Activated T-helper 17 cell treated with anti-CD3 and anti-CD28 coated beads, Interleukin-2, amount 50 U/mL, for 72 hours (primary cell): ENCODE data around the gene DOCK3. TPM values are rescaled to one million over a fixed set of nuclear protein-coding genes. Genes with fewer than 3 reads are reported as not detected.
"Not testable (repeated sequence)": the region's sequence is repeated elsewhere in the genome, so short reads cannot be mapped to it uniquely, and the experiment has no call there.

Source experiments
- ATAC-seq: fragments of 150-1000 bp; cut with Tn5 transposase; replicated peaks from 2 replicates; pipeline ENCODE4 v1.10.0; 2021; ENCODE audit warnings: mild to moderate bottlenecking, moderate library complexity
- H3K27ac Mint-ChIP-seq: one replicate; pipeline ENCODE4 v1.8.0; 2022; ENCODE audit warnings: mixed read lengths
- H3K27me3 Mint-ChIP-seq: one replicate; pipeline ENCODE4 v1.8.0; 2022; ENCODE audit warnings: mixed read lengths
- H3K36me3 Mint-ChIP-seq: one replicate; pipeline ENCODE4 v1.8.0; 2022; ENCODE audit warnings: low read depth, mild to moderate bottlenecking, mixed read lengths
- H3K4me1 Mint-ChIP-seq: one replicate; pipeline ENCODE4 v1.8.0; 2022; ENCODE audit warnings: mixed read lengths
- H3K4me3 Mint-ChIP-seq: one replicate; pipeline ENCODE4 v1.8.0; 2022; ENCODE audit warnings: mild to moderate bottlenecking, mixed read lengths
- H3K9me3 Mint-ChIP-seq: one replicate; pipeline ENCODE4 v1.8.0; 2022; ENCODE audit warnings: mixed read lengths
- total RNA-seq, 2 donors: library from RNA; stranded (reverse); gene quantifications; one replicate each; pipeline ENCODE4 v1.2.3, GENCODE V29; 2022

Gene DOCK3
- total RNA-seq, 2 donors from 2014 or later: 3.8 to 7.8 TPM

DNA sequence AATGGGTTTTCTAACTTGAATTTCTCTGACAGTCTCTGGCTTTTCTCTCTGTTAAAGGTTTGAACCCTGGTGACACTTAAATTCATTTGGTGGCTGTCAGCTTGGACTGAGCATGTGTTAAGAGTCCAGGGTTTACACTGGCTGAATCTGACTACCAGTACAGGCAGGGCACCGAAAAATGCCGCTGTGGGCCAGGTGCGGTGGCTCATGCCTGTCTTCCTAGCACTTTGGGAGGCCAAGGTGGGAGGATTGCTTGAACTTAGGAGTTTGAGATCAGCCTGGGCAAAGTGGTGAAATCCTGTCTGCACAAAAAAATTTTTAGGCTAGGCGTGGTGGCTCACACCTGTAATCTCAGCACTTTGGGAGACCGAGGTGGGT is 712.1 kb downstream of the DOCK3 start:
- Mint-ChIP-seq H3K27ac (peak overlapping the region; percentile 99), H3K4me3 (peak overlapping the region; percentile 93), H3K9me3 (no peaks in the 10 kb centered on the region), H3K27me3 (no peaks in the 10 kb centered on the region), H3K4me1 (peaks cover 18% of the 10 kb centered on the region), H3K36me3 (peaks cover 66% of the 10 kb centered on the region)
- ATAC-seq: no peak

GRCh38 chr3:51387281-51387680 is 712.6 kb downstream of the DOCK3 start:
- Mint-ChIP-seq H3K4me3 (peak overlapping the region; percentile 93), H3K27ac (peak overlapping the region; percentile 18), H3K36me3 (peaks cover 67% of the 10 kb centered on the region), H3K4me1 (peaks cover 18% of the 10 kb centered on the region)
- not testable (repeated sequence) for H3K27me3 Mint-ChIP-seq, H3K9me3 Mint-ChIP-seq, ATAC-seq

DNA sequence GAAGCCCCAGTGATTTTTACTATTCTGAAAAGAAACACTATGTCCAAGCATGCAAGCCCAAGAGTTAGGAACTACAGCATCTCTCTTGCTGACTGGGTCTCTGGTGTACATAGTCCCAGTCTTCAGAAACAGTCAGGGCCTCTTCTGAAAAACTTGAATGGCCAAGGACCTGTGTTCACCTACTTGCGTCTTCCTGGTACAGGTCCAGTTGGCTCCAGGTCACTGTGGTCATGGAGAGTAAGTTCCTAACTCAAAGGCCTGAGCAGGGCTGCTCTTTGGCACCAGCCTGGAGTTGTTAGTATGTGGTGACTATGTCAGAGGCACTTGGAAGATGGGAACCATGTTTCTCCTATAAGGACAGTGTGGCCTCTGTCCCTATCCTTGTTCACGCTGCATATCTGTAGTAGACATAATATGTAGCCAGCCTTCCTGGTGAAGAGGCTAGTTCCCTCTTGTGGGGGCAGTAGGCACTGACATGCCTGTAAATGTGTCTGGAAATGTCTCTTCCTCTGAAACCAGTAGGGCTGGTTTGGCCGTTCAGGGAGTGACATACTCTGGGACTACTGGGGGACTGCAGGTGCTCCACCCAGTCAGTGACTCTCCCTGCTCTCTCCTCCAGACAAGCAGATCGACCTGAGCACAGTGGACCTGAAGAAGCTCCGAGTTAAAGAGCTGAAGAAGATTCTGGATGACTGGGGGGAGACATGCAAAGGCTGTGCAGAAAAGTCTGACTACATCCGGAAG is 713.7 kb downstream of the DOCK3 start:
- H3K27ac Mint-ChIP-seq: peak overlapping the region; percentile 28
- H3K4me1 Mint-ChIP-seq: peaks cover 18% of the 10 kb centered on the region

DNA sequence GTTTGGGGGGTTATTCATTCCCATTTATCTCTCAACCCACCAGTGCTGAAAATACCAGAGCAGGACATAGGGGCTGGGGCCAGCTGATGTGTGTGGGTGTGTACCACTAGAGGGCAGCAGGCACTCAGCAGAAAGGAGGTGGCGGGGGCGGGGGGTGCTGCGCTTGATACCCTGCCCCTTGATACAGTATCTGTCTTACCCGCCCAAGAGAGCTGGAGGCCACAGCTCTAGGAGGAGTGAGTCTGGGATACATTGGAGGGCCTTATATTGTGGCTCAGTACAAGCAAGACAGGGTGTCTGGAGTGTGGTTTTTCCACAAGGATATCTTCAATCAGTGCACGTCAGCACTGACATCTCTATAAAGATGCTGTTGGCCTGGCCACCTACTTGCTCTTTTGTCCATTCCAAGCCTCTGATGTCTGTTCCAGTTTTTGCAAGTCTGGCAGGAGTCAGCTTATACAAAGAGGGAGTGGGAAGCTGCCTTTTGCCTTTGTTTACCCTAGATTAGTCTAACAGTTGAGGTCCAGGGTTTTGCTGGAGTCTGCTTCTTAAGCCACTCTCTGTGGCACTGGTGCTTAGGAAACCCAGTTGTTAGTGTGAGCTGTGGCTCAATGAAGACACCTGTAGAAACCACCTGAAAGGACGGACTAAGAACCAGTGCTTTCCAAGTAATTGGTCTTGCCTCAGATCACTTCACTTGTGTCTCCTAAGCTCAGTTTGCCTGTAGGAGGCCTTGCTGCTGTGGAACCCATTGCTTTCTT is 714.9 kb downstream of the DOCK3 start:
- no peak for ATAC-seq
- Mint-ChIP-seq H3K9me3 (no peaks in the 10 kb centered on the region), H3K4me1 (peaks cover 23% of the 10 kb centered on the region), H3K36me3 (peaks cover 76% of the 10 kb centered on the region), H3K4me3 (peak overlapping the region; percentile 38), H3K27ac (no peak overlapping the region), H3K27me3 (no peaks in the 10 kb centered on the region)

More for the DNA sequence above, 713.7 kb downstream of the DOCK3 start:
- ATAC-seq: no peak
- no peaks in the 10 kb centered on the region for H3K27me3 Mint-ChIP-seq
- H3K4me3 Mint-ChIP-seq: peak overlapping the region; percentile 93
- H3K36me3 Mint-ChIP-seq: peaks cover 76% of the 10 kb centered on the region
- no peaks in the 10 kb centered on the region for H3K9me3 Mint-ChIP-seq

DNA sequence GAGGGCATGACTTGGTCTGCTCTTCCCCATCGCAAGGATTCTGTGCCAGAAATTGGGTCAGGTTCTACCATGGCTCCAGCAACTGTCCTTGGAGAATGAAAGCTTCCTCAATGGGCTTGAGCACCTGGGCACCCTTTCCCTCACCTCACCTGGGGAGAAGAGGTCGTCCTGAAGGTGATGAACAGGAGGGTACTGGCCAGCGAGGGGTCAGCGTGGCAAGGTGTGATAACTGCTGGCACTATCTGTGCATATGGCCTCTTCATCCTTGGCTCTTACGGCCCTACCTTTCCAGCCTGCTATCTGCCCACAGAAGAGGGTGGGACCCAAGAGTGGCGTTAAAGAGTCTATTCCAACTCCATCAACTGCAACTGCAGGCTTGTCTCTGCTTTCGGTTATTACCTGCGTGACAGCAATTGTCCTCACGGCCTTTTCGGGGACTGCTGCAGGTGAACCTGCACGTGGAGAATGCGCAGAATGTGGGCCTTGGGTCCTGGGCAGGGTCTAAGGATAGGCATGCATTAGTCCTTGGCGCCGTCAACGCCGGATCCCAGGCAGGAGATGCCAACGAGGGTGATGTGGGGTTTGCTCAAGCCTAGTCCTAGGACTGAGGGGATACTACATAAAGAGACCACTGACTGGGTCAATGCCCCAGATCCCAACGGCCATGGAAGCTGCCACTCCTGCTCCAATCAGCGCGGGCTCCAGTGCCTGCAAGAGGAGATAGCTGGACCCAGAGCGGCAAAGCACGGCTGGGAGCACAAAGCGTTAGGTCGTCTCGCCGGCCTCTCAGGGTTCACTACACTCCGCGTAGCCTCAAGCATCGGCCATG is 715.7 kb downstream of the DOCK3 start:
- H3K4me1 Mint-ChIP-seq: peaks cover 31% of the 10 kb centered on the region
- H3K9me3 Mint-ChIP-seq: no peaks in the 10 kb centered on the region
- no peaks in the 10 kb centered on the region for H3K27me3 Mint-ChIP-seq
- ATAC-seq: peak; percentile 3
- H3K36me3 Mint-ChIP-seq: peaks cover 76% of the 10 kb centered on the region
- no peak overlapping the region for H3K27ac Mint-ChIP-seq
- peak overlapping the region; percentile 67 for H3K4me3 Mint-ChIP-seq

GRCh38 chr3:51391075-51391565 is 716.4 kb downstream of the DOCK3 start, which contains the start of gene RBM15B:
Gene RBM15B (plus strand): TSS chr3:51391285. CDS start chr3:51391400, 115 bp downstream.
- ATAC-seq: peak; percentile 97
- Mint-ChIP-seq H3K9me3 (no peaks in the 10 kb centered on the region), H3K36me3 (peaks cover 75% of the 10 kb centered on the region), H3K4me1 (peaks cover 32% of the 10 kb centered on the region), H3K27me3 (no peaks in the 10 kb centered on the region), H3K27ac (peak within 1 kb of the TSS; percentile 48), H3K4me3 (peak within 1 kb of the TSS; percentile 67)

DNA sequence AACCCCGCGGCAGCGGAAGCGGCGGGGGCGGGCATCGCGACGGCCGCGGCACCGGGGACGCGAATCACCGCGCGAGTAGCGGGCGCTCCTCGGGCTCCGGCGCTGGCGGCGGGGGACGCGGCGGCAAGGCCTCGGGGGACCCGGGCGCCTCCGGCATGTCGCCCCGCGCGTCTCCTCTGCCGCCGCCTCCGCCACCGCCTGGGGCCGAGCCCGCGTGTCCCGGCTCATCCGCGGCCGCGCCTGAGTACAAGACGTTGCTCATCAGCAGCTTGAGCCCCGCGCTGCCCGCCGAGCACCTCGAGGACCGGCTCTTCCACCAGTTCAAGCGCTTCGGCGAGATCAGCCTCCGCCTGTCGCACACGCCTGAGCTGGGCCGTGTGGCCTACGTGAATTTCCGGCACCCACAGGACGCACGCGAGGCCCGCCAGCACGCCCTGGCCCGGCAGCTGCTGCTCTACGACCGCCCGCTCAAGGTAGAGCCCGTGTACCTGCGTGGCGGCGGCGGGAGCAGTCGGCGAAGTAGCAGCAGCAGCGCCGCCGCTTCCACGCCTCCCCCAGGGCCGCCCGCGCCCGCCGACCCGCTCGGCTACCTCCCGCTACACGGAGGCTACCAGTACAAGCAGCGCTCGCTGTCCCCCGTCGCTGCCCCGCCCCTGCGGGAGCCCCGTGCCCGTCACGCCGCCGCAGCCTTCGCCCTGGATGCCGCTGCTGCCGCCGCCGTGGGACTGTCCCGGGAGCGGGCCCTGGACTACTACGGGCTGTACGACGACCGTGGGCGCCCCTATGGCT is 717.0 kb downstream of the DOCK3 start:
- Mint-ChIP-seq H3K4me1 (peaks cover 33% of the 10 kb centered on the region), H3K27ac (peak overlapping the region; percentile 48), H3K27me3 (no peaks in the 10 kb centered on the region), H3K9me3 (no peaks in the 10 kb centered on the region), H3K36me3 (peaks cover 75% of the 10 kb centered on the region), H3K4me3 (peak overlapping the region; percentile 65)
- ATAC-seq: peak; percentile 7

GRCh38 chr3:51392355-51393133 is 717.8 kb downstream of the DOCK3 start:
- Mint-ChIP-seq H3K9me3 (no peaks in the 10 kb centered on the region), H3K36me3 (peaks cover 75% of the 10 kb centered on the region), H3K4me1 (peaks cover 31% of the 10 kb centered on the region), H3K27ac (peak overlapping the region; percentile 74), H3K4me3 (peak overlapping the region; percentile 65), H3K27me3 (no peaks in the 10 kb centered on the region)
- no peak for ATAC-seq

DNA sequence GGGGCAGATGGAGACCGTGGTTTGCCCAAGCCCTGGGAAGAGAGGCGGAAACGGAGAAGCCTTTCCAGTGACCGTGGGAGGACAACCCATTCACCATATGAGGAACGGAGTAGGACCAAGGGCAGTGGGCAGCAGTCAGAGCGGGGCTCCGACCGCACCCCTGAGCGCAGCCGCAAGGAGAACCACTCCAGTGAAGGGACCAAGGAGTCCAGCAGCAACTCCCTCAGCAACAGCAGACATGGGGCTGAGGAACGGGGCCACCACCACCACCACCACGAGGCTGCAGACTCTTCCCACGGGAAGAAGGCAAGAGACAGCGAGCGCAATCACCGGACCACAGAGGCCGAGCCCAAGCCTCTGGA is 718.4 kb downstream of the DOCK3 start:
- H3K27me3 Mint-ChIP-seq: no peaks in the 10 kb centered on the region
- peaks cover 75% of the 10 kb centered on the region for H3K36me3 Mint-ChIP-seq
- H3K4me1 Mint-ChIP-seq: peaks cover 26% of the 10 kb centered on the region
- no peaks in the 10 kb centered on the region for H3K9me3 Mint-ChIP-seq
- H3K27ac Mint-ChIP-seq: peak overlapping the region; percentile 74
- peak overlapping the region; percentile 65 for H3K4me3 Mint-ChIP-seq
- no peak for ATAC-seq

DNA sequence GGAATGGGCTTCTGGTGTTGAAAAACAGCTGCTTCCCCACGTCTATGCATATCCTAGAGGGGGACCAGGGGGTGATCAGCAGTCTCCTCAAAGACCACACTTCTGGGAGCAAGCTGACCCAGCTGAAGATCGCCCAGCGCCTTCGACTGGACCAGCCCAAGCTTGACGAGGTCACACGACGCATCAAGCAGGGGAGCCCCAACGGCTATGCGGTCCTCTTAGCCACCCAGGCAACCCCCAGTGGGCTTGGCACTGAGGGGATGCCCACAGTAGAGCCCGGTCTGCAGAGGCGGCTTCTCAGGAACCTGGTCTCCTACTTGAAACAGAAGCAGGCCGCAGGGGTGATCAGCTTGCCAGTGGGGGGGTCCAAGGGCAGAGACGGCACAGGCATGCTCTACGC is 718.8 kb downstream of the DOCK3 start:
- peaks cover 75% of the 10 kb centered on the region for H3K36me3 Mint-ChIP-seq
- ATAC-seq: no peak
- H3K9me3 Mint-ChIP-seq: no peaks in the 10 kb centered on the region
- peak overlapping the region; percentile 65 for H3K4me3 Mint-ChIP-seq
- H3K27ac Mint-ChIP-seq: peak overlapping the region; percentile 74
- H3K4me1 Mint-ChIP-seq: peaks cover 26% of the 10 kb centered on the region
- no peaks in the 10 kb centered on the region for H3K27me3 Mint-ChIP-seq

DNA sequence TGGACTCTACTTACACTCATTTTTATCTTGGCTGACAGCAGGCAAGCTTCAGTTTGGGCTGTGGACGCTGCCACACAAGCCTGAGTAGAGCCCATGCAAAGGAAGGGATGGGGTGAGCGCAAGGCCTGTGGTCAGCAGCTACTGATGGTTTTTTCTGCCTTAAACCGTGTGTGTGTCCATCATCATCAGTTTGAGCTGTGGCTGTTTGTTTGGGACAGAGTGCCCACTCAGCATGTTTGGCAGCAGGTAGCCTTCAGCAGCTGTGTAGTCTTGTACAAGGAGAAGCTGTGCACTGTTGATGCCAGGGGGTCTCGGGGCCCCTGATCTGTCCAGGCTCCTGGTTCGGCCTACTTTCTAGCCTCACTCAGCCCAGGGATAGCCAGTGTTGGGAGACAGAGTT is 719.8 kb downstream of the DOCK3 start:
- Mint-ChIP-seq H3K36me3 (peaks cover 75% of the 10 kb centered on the region), H3K9me3 (no peaks in the 10 kb centered on the region), H3K4me1 (peaks cover 21% of the 10 kb centered on the region), H3K4me3 (peak overlapping the region; percentile 65), H3K27ac (peak overlapping the region; percentile 74), H3K27me3 (no peaks in the 10 kb centered on the region)
- ATAC-seq: no peak

DNA sequence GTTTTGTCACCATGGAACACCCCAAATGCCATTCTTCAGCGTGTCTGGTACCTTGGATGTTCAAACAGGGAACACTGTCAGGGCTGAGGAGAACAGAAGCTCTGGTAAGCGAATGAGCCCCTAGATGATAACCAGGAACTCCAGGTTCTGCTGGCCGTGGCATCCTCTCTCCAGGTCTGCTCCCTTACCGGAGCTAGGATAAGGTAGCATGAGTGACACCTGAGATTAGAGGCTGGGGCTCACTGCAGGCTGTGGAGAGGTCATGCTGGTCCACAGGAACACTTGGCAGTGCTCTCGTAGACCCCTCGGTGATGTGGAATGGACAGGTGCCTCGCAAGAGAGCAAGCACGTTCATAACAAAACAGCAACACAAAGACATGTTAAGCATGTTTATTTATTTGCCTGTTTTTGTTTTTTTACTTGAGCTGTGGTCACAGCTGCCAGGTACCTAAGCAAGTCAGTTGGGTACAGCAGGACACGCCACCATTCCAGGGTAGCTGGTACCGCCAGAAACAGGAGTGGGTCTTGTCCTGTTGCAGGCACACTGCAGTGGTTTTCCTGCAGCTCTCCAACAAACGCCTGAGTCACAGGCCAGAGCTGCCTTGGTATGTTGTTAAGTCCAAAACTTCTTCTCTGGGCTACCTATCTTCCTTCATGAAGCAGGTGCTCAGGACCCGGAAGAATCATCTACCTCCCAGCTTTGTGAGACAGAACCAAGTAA is 720.9 kb downstream of the DOCK3 start:
- Mint-ChIP-seq H3K36me3 (peaks cover 84% of the 10 kb centered on the region), H3K4me1 (peaks cover 20% of the 10 kb centered on the region)

More for the DNA sequence above, 720.9 kb downstream of the DOCK3 start:
- H3K27ac Mint-ChIP-seq: peak overlapping the region; percentile 74
- no peaks in the 10 kb centered on the region for H3K27me3 Mint-ChIP-seq
- no peak for ATAC-seq
- peak overlapping the region; percentile 65 for H3K4me3 Mint-ChIP-seq
- no peaks in the 10 kb centered on the region for H3K9me3 Mint-ChIP-seq
